VCaP (cell line): Measurements from ENCODE around the gene PDE11A.

ENCODE experiments used
- H3K27ac ChIP-seq: fragments of 450-650 bp; 2 replicates; pipeline ENCODE4 v1.5.1; 2017
- CTCF ChIP-seq: fragments of 450-650 bp; conservative IDR thresholded peaks from 2 replicates; pipeline ENCODE4 v1.5.1; 2017; ENCODE audit warnings: mild to moderate bottlenecking, moderate library complexity

Gene PDE11A

DNA sequence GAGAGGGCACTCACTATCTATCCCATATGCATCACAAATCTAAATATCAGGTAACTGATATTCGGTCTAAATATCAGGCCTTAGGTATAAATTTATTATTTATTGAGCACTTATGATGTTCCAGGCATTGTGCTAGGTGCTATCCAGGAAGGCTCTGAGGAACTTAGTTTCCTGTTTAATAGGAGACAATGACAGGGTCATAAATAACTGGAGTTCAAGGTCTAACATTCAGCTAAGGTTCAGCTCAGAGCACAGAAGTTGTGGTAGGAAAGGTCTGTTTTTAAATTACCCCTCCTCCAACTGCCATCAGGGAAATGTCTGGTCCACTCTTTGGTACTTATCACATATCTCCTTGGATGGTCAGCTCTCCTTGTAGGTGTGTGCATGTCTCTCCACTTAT lies 486.4 kb downstream of the PDE11A start:
- H3K27ac ChIP-seq, result no peak overlapping the region
- TF ChIP-seq CTCF, result no peak

DNA sequence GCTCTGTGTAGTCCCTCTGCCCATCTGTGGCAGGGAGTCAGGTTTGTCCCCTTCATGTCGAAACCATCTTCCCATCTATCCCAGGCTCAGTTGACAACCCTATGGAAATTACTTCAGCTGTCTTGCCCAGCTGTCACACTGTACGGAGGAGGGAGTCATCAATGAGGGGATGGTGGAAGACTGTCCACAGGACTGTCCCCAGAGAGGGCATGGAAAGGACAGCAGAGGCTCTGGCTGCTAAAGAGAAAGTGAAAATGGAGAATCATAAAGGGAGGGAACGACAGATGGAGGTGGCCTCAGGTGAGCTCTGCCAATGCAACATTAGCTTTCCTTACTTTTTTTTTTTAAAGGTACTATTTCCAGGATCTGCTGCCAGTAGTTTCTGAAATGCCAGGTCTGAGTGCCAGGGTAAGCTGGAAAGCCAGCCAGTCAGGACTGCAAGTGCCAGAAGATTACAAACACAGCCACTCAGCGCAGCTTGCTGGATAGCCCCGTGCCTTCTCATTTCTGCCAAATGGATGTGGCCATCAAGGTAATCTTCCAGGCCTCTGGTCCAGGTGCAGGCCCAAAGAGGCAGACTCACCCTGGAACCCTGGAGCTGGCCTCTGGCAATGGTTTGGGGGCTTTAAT lies 487.2 kb downstream of the PDE11A start:
- TF ChIP-seq CTCF, result no peak
- no peak overlapping the region for H3K27ac ChIP-seq

- no peak overlapping the region for H3K27ac ChIP-seq
- no peak for TF ChIP-seq CTCF
These were observed 488.4 kb downstream of the PDE11A start for GRCh38 chr2:177584030-177584692.

GRCh38 chr2:177582000-177582399 lies 490.6 kb downstream of the PDE11A start:
- TF ChIP-seq CTCF, result no peak

DNA sequence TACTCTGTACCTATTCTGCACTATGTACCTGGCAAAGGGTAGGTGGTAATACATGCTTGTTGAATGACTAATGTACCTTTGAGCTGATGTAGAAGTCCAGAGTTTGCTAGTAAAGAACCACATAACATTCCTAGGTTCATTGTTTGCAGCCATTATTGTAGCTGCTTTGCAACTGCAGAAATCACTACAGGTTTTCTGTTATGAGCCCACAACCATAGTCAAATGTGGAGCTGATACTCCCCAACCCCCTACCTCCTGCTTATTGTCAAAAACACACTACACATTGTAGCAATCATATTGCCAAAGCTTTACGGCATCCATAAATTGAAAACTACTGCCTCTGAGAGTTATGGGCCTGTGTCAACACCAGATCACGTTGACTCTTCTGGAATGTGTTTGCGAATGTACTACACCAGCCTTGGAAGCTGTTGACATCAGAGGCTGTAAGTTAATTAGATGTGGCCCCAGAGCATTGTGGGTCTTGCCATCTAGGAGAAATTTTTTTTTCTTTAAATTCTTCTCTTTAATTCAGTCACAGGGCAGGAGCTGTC lies 493.0 kb downstream of the PDE11A start:
- TF ChIP-seq CTCF, result no peak
- no peak overlapping the region for H3K27ac ChIP-seq

More at GRCh38 chr2:177582000-177582399, 490.6 kb downstream of the PDE11A start:
- H3K27ac ChIP-seq, result no peak overlapping the region

- no peak for TF ChIP-seq CTCF
- no peak overlapping the region for H3K27ac ChIP-seq
These were observed 494.1 kb downstream of the PDE11A start for GRCh38 chr2:177578454-177578853.

DNA sequence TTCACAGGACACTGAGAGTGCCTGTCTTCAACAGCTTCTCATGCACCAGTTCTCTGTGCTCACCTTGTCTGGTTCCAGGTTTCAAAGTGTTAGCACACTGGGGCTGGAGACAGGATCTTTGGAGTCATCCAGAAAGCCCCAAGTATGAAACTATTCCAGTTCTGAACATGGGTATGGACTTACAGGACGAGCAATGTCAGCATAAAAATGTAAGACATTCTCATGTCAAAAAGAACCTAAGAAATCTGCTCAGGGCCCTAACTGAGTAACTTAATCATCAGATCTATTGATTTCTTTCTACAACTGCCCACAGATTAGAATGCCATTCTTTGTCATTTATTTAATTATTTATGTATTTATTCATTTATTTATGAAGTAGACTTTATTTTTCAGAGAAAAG lies 495.5 kb downstream of the PDE11A start:
- TF ChIP-seq CTCF, result no peak
- no peak overlapping the region for H3K27ac ChIP-seq
